Right atrium auricular region (tissue), 2 donors: ENCODE measurements around the gene SRGAP1. TPM values are rescaled to one million over a fixed set of nuclear protein-coding genes. Genes with fewer than 3 reads are reported as not detected.
A peak's percentile ranks its signal among the peaks of the same experiment; 100 is the strongest.

ENCODE experiments used
- DNase-seq: peaks from one replicate; pipeline ENCODE4 v3.0.0-alpha.2; 2019; ENCODE audit warnings: low spot score
- H3K27ac ChIP-seq, 2 donors: fragments of 200-600 bp; sonication (generic); 1 replicate in 1 of 2; 2 replicates in 1 of 2; pipeline ENCODE4 v1.5.1; 2016 to 2019
- H3K27me3 ChIP-seq, 2 donors: fragments of 200-600 bp; sonication (generic); one replicate each; pipeline versions ENCODE4 v1.5.1 to v1.6.0; 2017 to 2019
- H3K36me3 ChIP-seq: fragments of 200-600 bp; sonication (generic); one replicate; pipeline ENCODE4 v1.5.1; 2016
- H3K4me1 ChIP-seq, 2 donors: fragments of 200-600 bp; sonication (generic); one replicate each; pipeline versions ENCODE4 v1.5.1 to v1.6.0; 2017 to 2019
- H3K4me3 ChIP-seq, 2 donors: fragments of 200-600 bp; sonication (generic); 1 replicate in 1 of 2; 2 replicates in 1 of 2; pipeline ENCODE4 v1.5.1; 2017 to 2019; ENCODE audit warnings: mild to moderate bottlenecking in 1 of 2, moderate library complexity in 1 of 2
- H3K9me3 ChIP-seq, 2 donors: fragments of 200-600 bp; sonication (generic); one replicate each; pipeline ENCODE4 v1.5.1; 2019
- total RNA-seq, 2 donors: library from RNA; depleted of rRNA; stranded (reverse); fragments of >200 nt; gene quantifications; one replicate each; pipeline ENCODE4 v1.1.0, GENCODE V29; 2016
- TF ChIP-seq, protein P1 (sequence below), 2 donors: fragments of 200-600 bp; sonication (generic); IDR thresholded peaks; one replicate each; pipeline ENCODE4 v1.5.1; 2019; ENCODE audit warnings: antibody characterized with exemption in 2 of 2

The SRGAP1 gene
- total RNA-seq, 2 donors from 2014 or later: 1.4 to 3.3 TPM

DNA sequence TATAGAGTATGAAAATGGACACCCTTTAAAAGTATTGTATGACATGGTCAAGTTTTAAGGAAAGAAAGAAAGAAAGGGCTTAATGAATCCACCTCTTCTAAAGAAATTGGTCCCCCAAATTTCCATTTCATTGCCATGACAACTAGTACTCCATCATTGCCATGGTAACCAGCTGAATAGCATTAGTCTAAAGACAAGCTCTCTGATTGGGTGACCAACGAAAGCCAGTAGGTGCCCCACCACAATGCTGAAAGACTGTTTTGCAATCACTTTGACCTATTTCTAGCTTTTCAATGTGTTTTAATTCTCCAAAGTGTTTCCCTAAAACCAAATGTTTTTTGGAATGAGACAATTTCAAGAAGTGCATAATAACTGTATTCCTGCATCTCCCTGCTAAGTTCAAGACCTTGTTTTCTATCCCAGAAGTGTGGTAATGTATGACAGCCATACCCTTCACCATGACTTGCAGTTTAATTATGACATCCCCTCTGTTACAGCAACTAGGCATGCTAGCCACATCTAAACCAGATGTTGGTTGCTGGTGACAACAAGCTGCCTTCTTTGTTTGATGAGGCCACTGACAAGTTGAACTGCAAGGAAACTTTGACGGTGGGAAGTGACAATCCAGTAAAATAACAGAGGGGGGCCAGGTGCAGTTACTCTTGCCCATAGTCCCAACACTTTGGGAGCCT is 330.9 kb downstream of the SRGAP1 start:
- no peaks in the 10 kb centered on the region for H3K4me1 ChIP-seq

DNA sequence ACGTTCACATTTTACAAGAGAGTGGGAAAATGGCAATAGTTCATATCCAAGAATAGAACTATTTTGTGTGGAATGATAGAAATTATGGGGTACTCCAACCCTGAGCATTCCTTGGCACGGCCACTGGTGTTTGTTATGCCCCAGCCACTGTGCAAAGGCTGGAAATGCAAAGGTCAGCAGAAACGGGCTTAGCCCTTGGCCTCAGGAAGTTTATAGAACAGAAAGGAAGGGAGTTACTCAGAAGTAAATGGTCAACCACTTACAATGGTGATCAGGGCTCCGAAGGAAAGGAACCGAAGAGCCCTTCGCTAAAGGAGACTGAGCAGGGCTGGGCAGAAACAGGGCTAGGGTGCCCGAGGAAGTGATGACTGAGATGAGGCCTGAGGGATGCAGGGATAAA is 332.5 kb downstream of the SRGAP1 start:
- Histone ChIP-seq H3K4me1 (peaks cover 0 to 8% of the 10 kb centered on the region in 2 donors), H3K36me3 (no peaks in the 10 kb centered on the region), H3K4me3 (no peak overlapping the region), H3K9me3 (no peaks in the 10 kb centered on the region), H3K27ac (no peak overlapping the region), H3K27me3 (no peaks in the 10 kb centered on the region)
- DNase-seq: no peak
- TF ChIP-seq, protein P1, sequence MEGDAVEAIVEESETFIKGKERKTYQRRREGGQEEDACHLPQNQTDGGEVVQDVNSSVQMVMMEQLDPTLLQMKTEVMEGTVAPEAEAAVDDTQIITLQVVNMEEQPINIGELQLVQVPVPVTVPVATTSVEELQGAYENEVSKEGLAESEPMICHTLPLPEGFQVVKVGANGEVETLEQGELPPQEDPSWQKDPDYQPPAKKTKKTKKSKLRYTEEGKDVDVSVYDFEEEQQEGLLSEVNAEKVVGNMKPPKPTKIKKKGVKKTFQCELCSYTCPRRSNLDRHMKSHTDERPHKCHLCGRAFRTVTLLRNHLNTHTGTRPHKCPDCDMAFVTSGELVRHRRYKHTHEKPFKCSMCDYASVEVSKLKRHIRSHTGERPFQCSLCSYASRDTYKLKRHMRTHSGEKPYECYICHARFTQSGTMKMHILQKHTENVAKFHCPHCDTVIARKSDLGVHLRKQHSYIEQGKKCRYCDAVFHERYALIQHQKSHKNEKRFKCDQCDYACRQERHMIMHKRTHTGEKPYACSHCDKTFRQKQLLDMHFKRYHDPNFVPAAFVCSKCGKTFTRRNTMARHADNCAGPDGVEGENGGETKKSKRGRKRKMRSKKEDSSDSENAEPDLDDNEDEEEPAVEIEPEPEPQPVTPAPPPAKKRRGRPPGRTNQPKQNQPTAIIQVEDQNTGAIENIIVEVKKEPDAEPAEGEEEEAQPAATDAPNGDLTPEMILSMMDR (IDR thresholded peaks at IDR 0.05): no peak

More for the DNA sequence above, 330.9 kb downstream of the SRGAP1 start:
- Histone ChIP-seq H3K27me3 (no peaks in the 10 kb centered on the region), H3K36me3 (no peaks in the 10 kb centered on the region), H3K4me3 (no peak overlapping the region), H3K27ac (no peak overlapping the region), H3K9me3 (no peaks in the 10 kb centered on the region)
- TF ChIP-seq, protein P1 (IDR thresholded peaks at IDR 0.05): no peak
- DNase-seq: no peak

DNA sequence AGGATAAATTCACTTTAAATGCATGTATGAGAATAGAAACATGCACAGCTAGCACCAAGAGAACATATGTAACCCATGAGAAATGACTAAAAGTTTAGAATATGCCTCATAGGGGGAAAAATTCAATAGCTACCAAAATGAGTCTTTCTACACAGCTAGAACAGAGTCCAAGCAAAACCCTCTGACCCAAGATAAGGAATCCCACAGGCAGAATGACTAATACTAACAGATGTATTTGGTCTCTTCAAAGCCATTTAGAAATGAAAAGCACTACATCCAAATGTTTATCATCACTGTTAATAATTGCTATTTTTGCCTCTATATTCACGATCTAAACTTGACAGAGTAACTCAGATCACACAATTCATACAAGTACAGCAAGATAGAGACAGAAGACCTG is 333.6 kb downstream of the SRGAP1 start:
- Histone ChIP-seq H3K36me3 (no peaks in the 10 kb centered on the region), H3K27ac (no peak overlapping the region), H3K27me3 (no peaks in the 10 kb centered on the region), H3K4me1 (peaks cover 0 to 8% of the 10 kb centered on the region in 2 donors), H3K4me3 (no peak overlapping the region), H3K9me3 (no peaks in the 10 kb centered on the region)
- no peak for DNase-seq
- TF ChIP-seq, protein P1 (IDR thresholded peaks at IDR 0.05): no peak

DNA sequence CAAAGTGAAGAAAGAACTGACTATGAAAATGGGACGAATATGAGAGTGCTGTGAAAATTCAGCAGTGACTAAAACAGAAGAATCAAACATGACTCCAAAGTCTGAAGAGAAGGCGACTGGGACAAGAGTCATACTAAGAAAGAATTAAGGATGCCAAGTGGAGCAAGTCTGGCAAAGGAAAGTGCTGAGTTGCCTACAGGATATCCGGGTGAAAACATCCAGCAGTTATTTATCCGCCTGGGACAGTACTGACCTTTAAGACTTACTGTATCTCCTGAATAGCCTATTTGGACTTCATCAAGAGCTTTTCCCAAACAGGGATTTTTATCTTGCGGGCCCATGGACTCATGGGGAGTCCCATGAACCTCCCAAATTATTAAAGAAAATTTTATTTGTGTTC is 336.5 kb downstream of the SRGAP1 start:
- TF ChIP-seq, protein P1 (IDR thresholded peaks at IDR 0.05): no peak
- Histone ChIP-seq H3K4me3 (no peak overlapping the region), H3K4me1 (peaks cover 0 to 8% of the 10 kb centered on the region in 2 donors), H3K27ac (peak overlapping the region in 1 of 2 donors; percentile 66), H3K9me3 (no peaks in the 10 kb centered on the region), H3K27me3 (no peaks in the 10 kb centered on the region), H3K36me3 (no peaks in the 10 kb centered on the region)
- DNase-seq: peak; percentile 65

DNA sequence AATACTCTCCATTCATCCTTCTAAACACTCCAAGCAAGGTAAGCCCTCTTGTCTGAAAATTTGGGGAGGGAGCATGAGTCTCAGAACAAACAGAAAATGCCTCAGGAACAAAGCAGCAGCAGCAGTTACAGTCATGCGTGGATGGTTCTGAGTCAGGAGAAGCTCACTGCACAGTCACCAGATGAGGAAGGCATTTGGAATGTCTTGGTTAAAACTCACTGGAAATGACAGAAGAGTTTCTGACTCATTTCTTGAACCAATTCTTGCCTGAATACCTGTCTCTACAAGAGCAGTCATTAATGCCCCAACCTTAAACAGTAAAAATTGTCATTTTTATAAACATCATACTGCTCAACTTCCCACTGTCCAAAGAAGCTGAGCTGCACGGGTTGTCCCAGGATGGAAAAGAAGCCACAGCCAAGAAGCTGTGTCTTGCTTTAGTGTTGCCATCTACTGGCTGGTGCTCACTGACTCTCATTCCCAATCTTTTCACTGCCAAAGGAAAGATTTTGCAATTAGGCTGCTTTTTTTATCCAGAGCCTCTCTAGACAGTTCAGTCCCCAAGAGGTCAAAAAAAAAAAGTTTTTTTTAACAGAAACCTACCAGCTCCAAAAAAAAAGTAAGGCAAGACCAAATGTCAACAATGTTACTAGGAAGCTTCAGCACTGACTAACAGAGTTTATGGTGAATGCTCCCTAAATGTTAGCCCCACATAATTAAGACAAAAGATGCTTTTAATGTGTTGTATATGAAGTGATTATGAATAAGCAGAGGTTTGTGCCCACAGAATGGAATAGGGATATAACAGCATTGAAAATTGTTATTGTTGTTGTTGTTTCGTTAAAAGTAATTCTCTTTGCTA is 337.2 kb downstream of the SRGAP1 start:
- no peaks in the 10 kb centered on the region for H3K27me3 ChIP-seq
- no peaks in the 10 kb centered on the region for H3K9me3 ChIP-seq
- H3K4me3 ChIP-seq: no peak overlapping the region
- H3K36me3 ChIP-seq: no peaks in the 10 kb centered on the region
- H3K4me1 ChIP-seq: peaks cover 0 to 8% of the 10 kb centered on the region in 2 donors
- no peak for DNase-seq
- TF ChIP-seq, protein P1 (IDR thresholded peaks at IDR 0.05): peak; percentile 46 to 77
- peak overlapping the region in 1 of 2 donors; percentile 66 for H3K27ac ChIP-seq
